HepG2 (cell line): ENCODE data around the gene LIN7A. TPM values are rescaled to one million over a fixed set of nuclear protein-coding genes. Genes with fewer than 3 reads are reported as not detected.

Experiments
- ARNT2 ChIP-seq: sonication (generic); formaldehyde crosslinking; IDR thresholded peaks from 2 replicates; pipeline ENCODE4 v1.8.0; 2022; ENCODE audit warnings: mild to moderate bottlenecking, low read depth, missing genetic modification reagents, moderate library complexity
- CBFB ChIP-seq: sonication (generic); formaldehyde crosslinking; IDR thresholded peaks from 2 replicates; pipeline ENCODE4 v1.4.0; 2020; ENCODE audit warnings: missing genetic modification reagents
- CBX1 ChIP-seq: IDR thresholded peaks from one replicate; pipeline ENCODE4 v1.6.1; 2016; ENCODE audit warnings: antibody characterized with exemption, low read depth
- CEBPG ChIP-seq: IDR thresholded peaks from 2 replicates; pipeline ENCODE4 v1.6.1; 2016
- DNMT3B ChIP-seq: conservative IDR thresholded peaks from 2 replicates; pipeline ENCODE4 v1.6.1; 2016; ENCODE audit warnings: missing biosample characterization, control low read depth
- ELF4 ChIP-seq: sonication (generic); formaldehyde crosslinking; IDR thresholded peaks from 2 replicates; pipeline ENCODE4 v1.5.0; 2020; ENCODE audit warnings: missing genetic modification reagents, mild to moderate bottlenecking, moderate library complexity, borderline replicate concordance
- GATAD2A ChIP-seq: IDR thresholded peaks from 2 replicates; pipeline ENCODE4 v1.6.1; 2016
- HMG20B ChIP-seq: conservative IDR thresholded peaks from 2 replicates; pipeline ENCODE4 v1.6.1; 2016; ENCODE audit warnings: missing genetic modification reagents, missing compliant biosample characterization
- KDM6A ChIP-seq: IDR thresholded peaks from 2 replicates; pipeline ENCODE4 v1.6.1; 2016; ENCODE audit warnings: low read depth
- KLF6 ChIP-seq: IDR thresholded peaks from 2 replicates; pipeline ENCODE4 v1.8.0; 2016; ENCODE audit warnings: missing biosample characterization, missing genetic modification reagents
- NAIF1 ChIP-seq: sonication (generic); formaldehyde crosslinking; IDR thresholded peaks from 2 replicates; pipeline ENCODE4 v1.5.0; 2020; ENCODE audit warnings: mild to moderate bottlenecking, missing genetic modification reagents, borderline replicate concordance
- NBN ChIP-seq: fragments of 450-650 bp; conservative IDR thresholded peaks from 2 replicates; pipeline ENCODE4 v1.6.1; 2017
- NCOR1 ChIP-seq: fragments of 200-600 bp; sonication (generic); IDR thresholded peaks from 2 replicates; pipeline ENCODE4 v1.7.0; 2017; ENCODE audit warnings: antibody characterized with exemption, low read length, borderline replicate concordance
- NR2F1 ChIP-seq, 2 experiments: fragments of 450-650 bp in 1 of 2; formaldehyde crosslinking in 1 of 2; IDR thresholded peaks; 2 replicates each; pipeline versions ENCODE4 v1.5.0 to v1.6.1; 2016 to 2020; ENCODE audit warnings: mild to moderate bottlenecking in 1 of 2, missing compliant biosample characterization in 1 of 2, missing genetic modification reagents in 1 of 2, moderate library complexity in 1 of 2
- RARG ChIP-seq: sonication (generic); formaldehyde crosslinking; IDR thresholded peaks from 2 replicates; pipeline ENCODE4 v1.4.0; 2020; ENCODE audit warnings: low read depth, mild to moderate bottlenecking, missing genetic modification reagents
- RXRB ChIP-seq: IDR thresholded peaks from 2 replicates; pipeline ENCODE4 v1.6.1; 2016; ENCODE audit warnings: borderline replicate concordance, missing genetic modification reagents, missing compliant biosample characterization
- SCMH1 ChIP-seq: sonication (generic); formaldehyde crosslinking; IDR thresholded peaks from 2 replicates; pipeline ENCODE4 v1.9.0; 2021; ENCODE audit warnings: missing genetic modification reagents, mild to moderate bottlenecking, borderline replicate concordance
- SOX13 ChIP-seq, 3 experiments: fragments of 450-650 bp in 1 of 3; sonication (generic) in 1 of 3; formaldehyde crosslinking in 1 of 3; IDR thresholded peaks in 2 of 3; conservative IDR thresholded peaks in 1 of 3; 2 replicates each; pipeline versions ENCODE4 v1.5.0 to v1.6.1; 2016 to 2020; ENCODE audit warnings: antibody characterized with exemption in 1 of 3, mild to moderate bottlenecking in 1 of 3, missing compliant biosample characterization in 1 of 3, missing genetic modification reagents in 1 of 3, moderate library complexity in 1 of 3
- SP1 ChIP-seq, 2 experiments: fragments of 450-650 bp in 1 of 2; sonication (generic) in 1 of 2; formaldehyde crosslinking in 1 of 2; IDR thresholded peaks; 2 replicates each; pipeline versions ENCODE4 v1.4.0 to v1.6.1; 2016 to 2020; ENCODE audit warnings: missing genetic modification reagents in 1 of 2
- TGIF2 ChIP-seq: IDR thresholded peaks from 2 replicates; pipeline ENCODE4 v1.6.1; 2016; ENCODE audit warnings: control low read depth, missing compliant biosample characterization
- ZKSCAN1 ChIP-seq: fragments of 150-350 bp; IDR thresholded peaks from 2 replicates; pipeline ENCODE4 v1.6.1; 2014; ENCODE audit warnings: low read length
- ZNF629 ChIP-seq: sonication (generic); formaldehyde crosslinking; conservative IDR thresholded peaks from 2 replicates; pipeline ENCODE4 v1.5.0; 2020; ENCODE audit warnings: missing genetic modification reagents
- ZNF724P ChIP-seq: sonication (generic); formaldehyde crosslinking; IDR thresholded peaks from 2 replicates; pipeline ENCODE4 v1.8.0; 2022; ENCODE audit warnings: missing genetic modification reagents, borderline replicate concordance
- ZNF740 ChIP-seq: sonication (generic); formaldehyde crosslinking; IDR thresholded peaks from 2 replicates; pipeline ENCODE4 v1.4.0; 2020; ENCODE audit warnings: missing genetic modification reagents
- ZNF816 ChIP-seq: sonication (generic); formaldehyde crosslinking; IDR thresholded peaks from 2 replicates; pipeline ENCODE4 v1.8.0; 2022; ENCODE audit warnings: missing genetic modification reagents, mild to moderate bottlenecking, borderline replicate concordance
- polyA plus RNA-seq, 8 experiments: library from polyadenylated mRNA; depleted of rRNA in 3 of 8; stranded (reverse) in 7 of 8; unstranded in 1 of 8; fragments of >200 nt; fragmentation: Illumina TruSeq in 4 of 8; extraction: Trizol in 4 of 8; gene quantifications; 2 replicates each; pipeline versions ENCODE4 v1.2.1 to v1.2.3, GENCODE V29; 2011 to 2016; ENCODE audit warnings: low read depth in 4 of 8, missing spikeins in 1 of 8, mixed read lengths in 1 of 8; ENCODE audit not compliant: insufficient read depth in 1 of 8
- total RNA-seq, 5 experiments: library from RNA; depleted of rRNA; stranded (reverse); fragments of >200 nt; fragmentation: Illumina TruSeq; extraction: Trizol; gene quantifications; 2 replicates each; pipeline ENCODE4 v1.2.3, GENCODE V29; 2016; ENCODE audit warnings: low read depth in 1 of 5
- TF ChIP-seq, protein P1 (sequence below): sonication (generic); formaldehyde crosslinking; IDR thresholded peaks from 2 replicates; pipeline ENCODE4 v1.5.1; 2020; ENCODE audit warnings: missing genetic modification reagents, mild to moderate bottlenecking, borderline replicate concordance
- TF ChIP-seq, protein P2 (sequence below): sonication (generic); IDR thresholded peaks from 2 replicates; pipeline ENCODE4 v1.6.1; 2016; ENCODE audit warnings: low read depth, borderline replicate concordance
- TF ChIP-seq, protein P3 (sequence below): sonication (generic); formaldehyde crosslinking; IDR thresholded peaks from 2 replicates; pipeline ENCODE4 v1.4.0; 2020; ENCODE audit warnings: mild to moderate bottlenecking, low read depth, missing genetic modification reagents
- TF ChIP-seq, protein P4 (sequence below): sonication (generic); formaldehyde crosslinking; IDR thresholded peaks from 2 replicates; pipeline ENCODE4 v1.5.0; 2020; ENCODE audit warnings: missing genetic modification reagents, mild to moderate bottlenecking, borderline replicate concordance

LIN7A gene
- total and polyA plus RNA-seq, 2 of the 13 experiments (the other 11 are each of a cell fraction or from before 2014, with no cell fraction given): 18.5 to 19.2 TPM

DNA sequence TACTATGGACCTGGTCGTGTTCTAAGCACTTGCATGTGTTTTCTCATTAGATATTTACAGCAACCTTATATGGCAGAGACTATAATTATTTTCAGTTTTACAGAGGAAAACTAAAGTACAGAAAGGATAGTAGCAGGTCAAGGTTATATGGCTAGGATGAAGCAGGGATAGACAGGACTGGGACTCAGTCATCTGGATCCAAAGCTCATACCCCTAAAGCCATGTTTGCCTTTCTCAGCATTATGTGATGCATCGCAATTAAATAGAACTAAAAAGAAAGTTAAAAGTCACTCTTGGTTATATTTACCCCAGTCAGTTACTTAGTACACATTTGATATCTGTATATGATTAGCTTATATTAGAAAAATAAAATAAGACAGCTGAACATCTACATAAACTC, 13.3 kb downstream of the LIN7A start (continued):
- TF ChIP-seq, protein P1, sequence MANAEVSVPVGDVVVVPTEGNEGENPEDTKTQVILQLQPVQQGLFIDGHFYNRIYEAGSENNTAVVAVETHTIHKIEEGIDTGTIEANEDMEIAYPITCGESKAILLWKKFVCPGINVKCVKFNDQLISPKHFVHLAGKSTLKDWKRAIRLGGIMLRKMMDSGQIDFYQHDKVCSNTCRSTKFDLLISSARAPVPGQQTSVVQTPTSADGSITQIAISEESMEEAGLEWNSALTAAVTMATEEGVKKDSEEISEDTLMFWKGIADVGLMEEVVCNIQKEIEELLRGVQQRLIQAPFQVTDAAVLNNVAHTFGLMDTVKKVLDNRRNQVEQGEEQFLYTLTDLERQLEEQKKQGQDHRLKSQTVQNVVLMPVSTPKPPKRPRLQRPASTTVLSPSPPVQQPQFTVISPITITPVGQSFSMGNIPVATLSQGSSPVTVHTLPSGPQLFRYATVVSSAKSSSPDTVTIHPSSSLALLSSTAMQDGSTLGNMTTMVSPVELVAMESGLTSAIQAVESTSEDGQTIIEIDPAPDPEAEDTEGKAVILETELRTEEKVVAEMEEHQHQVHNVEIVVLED (CRISPR knock-in tag): no peak
- TF ChIP-seq ZNF816 (CRISPR knock-in tag) (no peak), SCMH1 (CRISPR knock-in tag) (no peak), RXRB (CRISPR knock-in tag) (peak; percentile 49; the same call in 1 of the 2 replicates), TGIF2 (CRISPR knock-in tag) (no peak), ZNF629 (CRISPR knock-in tag) (peak; percentile 76), ELF4 (CRISPR knock-in tag) (no peak), ARNT2 (no peak), CEBPG (CRISPR knock-in tag) (no peak), KDM6A (CRISPR knock-in tag) (no peak), ZKSCAN1 (no peak), GATAD2A (CRISPR knock-in tag) (peak; percentile 42; the same call in 1 of the 2 replicates), NCOR1 (peak; percentile 30; the same call in 1 of the 2 replicates), ZNF740 (CRISPR knock-in tag) (no peak), SP1 (IDR thresholded peaks at IDR 0.05) (no peak), SP1 (CRISPR knock-in tag; IDR thresholded peaks at IDR 0.05) (no peak), NAIF1 (CRISPR knock-in tag) (no peak), NBN (no peak), NR2F1 (CRISPR knock-in tag; IDR thresholded peaks at IDR 0.05) (no peak), CBX1 (no peak), ZNF724P (CRISPR knock-in tag) (no peak), HMG20B (CRISPR knock-in tag) (no peak), DNMT3B (CRISPR knock-in tag) (no peak), RARG (CRISPR knock-in tag) (no peak), CBFB (no peak), KLF6 (no peak), SOX13 (IDR thresholded peaks at IDR 0.05) (no peak), SOX13 (CRISPR knock-in tag; conservative IDR thresholded peaks at IDR 0.05 in 1 of 2, IDR thresholded peaks at IDR 0.05 in 1 of 2) (peak in 1 of 2 experiments; percentile 24; a peak in 1 of 4 replicates)
- TF ChIP-seq, protein P2, sequence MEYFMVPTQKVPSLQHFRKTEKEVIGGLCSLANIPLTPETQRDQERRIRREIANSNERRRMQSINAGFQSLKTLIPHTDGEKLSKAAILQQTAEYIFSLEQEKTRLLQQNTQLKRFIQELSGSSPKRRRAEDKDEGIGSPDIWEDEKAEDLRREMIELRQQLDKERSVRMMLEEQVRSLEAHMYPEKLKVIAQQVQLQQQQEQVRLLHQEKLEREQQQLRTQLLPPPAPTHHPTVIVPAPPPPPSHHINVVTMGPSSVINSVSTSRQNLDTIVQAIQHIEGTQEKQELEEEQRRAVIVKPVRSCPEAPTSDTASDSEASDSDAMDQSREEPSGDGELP: no peak
- TF ChIP-seq, protein P3, sequence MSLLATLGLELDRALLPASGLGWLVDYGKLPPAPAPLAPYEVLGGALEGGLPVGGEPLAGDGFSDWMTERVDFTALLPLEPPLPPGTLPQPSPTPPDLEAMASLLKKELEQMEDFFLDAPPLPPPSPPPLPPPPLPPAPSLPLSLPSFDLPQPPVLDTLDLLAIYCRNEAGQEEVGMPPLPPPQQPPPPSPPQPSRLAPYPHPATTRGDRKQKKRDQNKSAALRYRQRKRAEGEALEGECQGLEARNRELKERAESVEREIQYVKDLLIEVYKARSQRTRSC (CRISPR knock-in tag): no peak
- TF ChIP-seq, protein P4, sequence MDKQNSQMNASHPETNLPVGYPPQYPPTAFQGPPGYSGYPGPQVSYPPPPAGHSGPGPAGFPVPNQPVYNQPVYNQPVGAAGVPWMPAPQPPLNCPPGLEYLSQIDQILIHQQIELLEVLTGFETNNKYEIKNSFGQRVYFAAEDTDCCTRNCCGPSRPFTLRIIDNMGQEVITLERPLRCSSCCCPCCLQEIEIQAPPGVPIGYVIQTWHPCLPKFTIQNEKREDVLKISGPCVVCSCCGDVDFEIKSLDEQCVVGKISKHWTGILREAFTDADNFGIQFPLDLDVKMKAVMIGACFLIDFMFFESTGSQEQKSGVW: no peak
